PC-3 (cell line): Measurements from ENCODE around the gene ADCK2. TPM values are rescaled to one million over a fixed set of nuclear protein-coding genes. Genes with fewer than 3 reads are reported as not detected.
"Not testable (repeated sequence)": the region's sequence is repeated elsewhere in the genome, so short reads cannot be mapped to it uniquely, and the experiment has no call there.

ENCODE experiments used
- ATAC-seq: fragments of 200-7000 bp; cut with Tn5 transposase; 2 replicates; pipeline ENCODE4 v1.9.1; 2020; ENCODE audit warnings: mild to moderate bottlenecking, moderate library complexity
- BruUV-seq: library from RNA; stranded (reverse); fragments of 400-500 nt; replicated peaks from 2 replicates; lab custom pipeline; 2021; lab: Mats Ljungman, UMichigan
- CTCF ChIA-PET: fragments of 300-600 bp; sonication (Branson Sonifier 250); formaldehyde crosslinking; loops from one replicate; lab custom pipeline; 2022; ENCODE audit warnings: antibody characterized with exemption; lab: Charles Lee
- POLR2A ChIA-PET: fragments of 300-600 bp; sonication (Branson Sonifier 250); formaldehyde crosslinking; loops from one replicate; lab custom pipeline; 2022; ENCODE audit warnings: antibody characterized with exemption; ENCODE audit not compliant: unreplicated experiment; lab: Charles Lee
- DNase-seq: peaks from one replicate; pipeline ENCODE4 v3.0.0-alpha.2; 2015
- H2AFZ ChIP-seq: fragments of 300-600 bp; sonication (generic); 2 replicates; pipeline ENCODE4 v1.6.0; 2016; ENCODE audit warnings: antibody characterized with exemption, low read length
- H3F3A ChIP-seq: fragments of 300-600 bp; sonication (generic); one replicate; pipeline ENCODE4 v1.6.0; 2017; ENCODE audit warnings: antibody characterized with exemption, low read length, control low read depth, mild to moderate bottlenecking; ENCODE audit not compliant: unreplicated experiment
- H3K27ac ChIP-seq: fragments of 300-600 bp; sonication (generic); 2 replicates; pipeline ENCODE4 v1.5.1; 2016; ENCODE audit warnings: mild to moderate bottlenecking, low read length
- H3K27me3 ChIP-seq: fragments of 300-600 bp; sonication (generic); 2 replicates; pipeline ENCODE4 v1.6.1; 2016; ENCODE audit warnings: low read length, mixed read lengths
- H3K36me3 ChIP-seq: fragments of 300-600 bp; sonication (generic); 2 replicates; pipeline ENCODE4 v1.6.1; 2016; ENCODE audit warnings: low read depth, mixed run types, low read length, mixed read lengths
- H3K4me1 ChIP-seq: fragments of 300-600 bp; sonication (generic); 2 replicates; pipeline ENCODE4 v1.5.1; 2016; ENCODE audit warnings: low read length; ENCODE audit not compliant: insufficient read depth
- H3K4me2 ChIP-seq: fragments of 300-600 bp; sonication (generic); 2 replicates; pipeline ENCODE4 v1.6.0; 2016; ENCODE audit warnings: low read length
- H3K4me3 ChIP-seq: fragments of 300-600 bp; sonication (generic); 2 replicates; pipeline ENCODE4 v1.5.1; 2016; ENCODE audit warnings: mild to moderate bottlenecking, low read length, mixed read lengths
- H3K79me2 ChIP-seq: fragments of 300-600 bp; sonication (generic); 2 replicates; pipeline ENCODE4 v1.6.1; 2017; ENCODE audit warnings: low read length, mixed read lengths
- H3K9ac ChIP-seq: fragments of 300-600 bp; sonication (generic); 2 replicates; pipeline ENCODE4 v1.6.0; 2016; ENCODE audit warnings: mild to moderate bottlenecking, low read length
- H3K9me2 ChIP-seq: fragments of 300-600 bp; sonication (generic); replicated peaks from 2 replicates; pipeline ENCODE4 v1.6.1; 2016; ENCODE audit warnings: mixed run types, low read length, mixed read lengths
- H3K9me3 ChIP-seq: fragments of 300-600 bp; sonication (generic); 2 replicates; pipeline ENCODE4 v1.6.1; 2016; ENCODE audit warnings: low read length, mixed read lengths
- H4K20me1 ChIP-seq: fragments of 300-600 bp; sonication (generic); 2 replicates; pipeline ENCODE4 v1.6.1; 2016; ENCODE audit warnings: low read length, mixed read lengths
- EZH2 ChIP-seq: fragments of 300-600 bp; sonication (generic); IDR thresholded peaks from one replicate; pipeline ENCODE4 v1.6.1; 2017; ENCODE audit warnings: antibody characterized with exemption, mild to moderate bottlenecking, low read length; ENCODE audit not compliant: unreplicated experiment
- EZH2phosphoT487 ChIP-seq: fragments of 300-600 bp; sonication (generic); IDR thresholded peaks from 2 replicates; pipeline ENCODE4 v1.6.1; 2018; ENCODE audit warnings: mild to moderate bottlenecking, antibody characterized with exemption, low read length, borderline replicate concordance
- intact Hi-C: fragments of 100-400 bp; cut with micrococcal nuclease; formaldehyde crosslinking; loops from 2 replicates; pipeline ENCODE4 v1.9.0; 2023
- total RNA-seq: library from RNA; depleted of rRNA; stranded (reverse); fragments of >200 nt; gene quantifications from 2 replicates; pipeline ENCODE4 v1.2.3, GENCODE V29; 2014
- TF ChIP-seq, protein P1 (sequence below): fragments of 300-600 bp; sonication (generic); conservative IDR thresholded peaks from 2 replicates; pipeline ENCODE4 v1.5.1; 2017; ENCODE audit warnings: antibody characterized with exemption, low read depth, mild to moderate bottlenecking, low read length

Gene ADCK2
- total RNA-seq, 1 experiment from 2014 or later = 29.4 TPM

DNA sequence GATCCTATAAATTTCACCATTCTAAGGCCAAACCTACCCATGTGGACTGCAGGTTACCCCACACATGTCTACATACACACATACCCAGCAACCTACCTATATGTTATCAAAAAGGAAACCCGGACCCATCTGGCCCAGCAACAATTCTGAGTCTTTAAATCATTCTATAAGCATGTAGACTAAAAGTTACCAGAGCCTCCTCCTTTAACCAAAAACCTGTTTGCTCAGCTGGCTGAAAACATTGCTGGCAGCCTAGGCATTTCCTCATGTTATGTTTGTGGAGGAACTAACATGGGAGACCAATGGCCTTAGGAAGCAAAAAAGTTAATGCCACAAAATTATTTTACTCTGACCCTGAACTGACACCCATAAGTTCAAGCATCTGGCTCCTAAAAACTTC lies 5.3 kb upstream of the ADCK2 start:
- Histone ChIP-seq H3K4me1 (peaks cover 9% of the 10 kb centered on the region), H4K20me1 (no peaks in the 10 kb centered on the region), H3K27me3 (no peaks in the 10 kb centered on the region), H3K27ac (no peak overlapping the region), H3K36me3 (no peaks in the 10 kb centered on the region), H3K9ac (no peak overlapping the region), H3K9me2 (no peaks in the 10 kb centered on the region), H3F3A (no peaks in the 10 kb centered on the region), H3K4me2 (no peak overlapping the region), H2AFZ (no peak overlapping the region), H3K79me2 (no peaks in the 10 kb centered on the region), H3K9me3 (no peaks in the 10 kb centered on the region), H3K4me3 (no peak overlapping the region)
- DNase-seq = peak; percentile 47
- intact Hi-C loops = no loop called here
- ChIA-PET POLR2A (no interaction called here), CTCF (no interaction called here)
- no TSS peak for BruUV-seq
- TF ChIP-seq, protein P1, sequence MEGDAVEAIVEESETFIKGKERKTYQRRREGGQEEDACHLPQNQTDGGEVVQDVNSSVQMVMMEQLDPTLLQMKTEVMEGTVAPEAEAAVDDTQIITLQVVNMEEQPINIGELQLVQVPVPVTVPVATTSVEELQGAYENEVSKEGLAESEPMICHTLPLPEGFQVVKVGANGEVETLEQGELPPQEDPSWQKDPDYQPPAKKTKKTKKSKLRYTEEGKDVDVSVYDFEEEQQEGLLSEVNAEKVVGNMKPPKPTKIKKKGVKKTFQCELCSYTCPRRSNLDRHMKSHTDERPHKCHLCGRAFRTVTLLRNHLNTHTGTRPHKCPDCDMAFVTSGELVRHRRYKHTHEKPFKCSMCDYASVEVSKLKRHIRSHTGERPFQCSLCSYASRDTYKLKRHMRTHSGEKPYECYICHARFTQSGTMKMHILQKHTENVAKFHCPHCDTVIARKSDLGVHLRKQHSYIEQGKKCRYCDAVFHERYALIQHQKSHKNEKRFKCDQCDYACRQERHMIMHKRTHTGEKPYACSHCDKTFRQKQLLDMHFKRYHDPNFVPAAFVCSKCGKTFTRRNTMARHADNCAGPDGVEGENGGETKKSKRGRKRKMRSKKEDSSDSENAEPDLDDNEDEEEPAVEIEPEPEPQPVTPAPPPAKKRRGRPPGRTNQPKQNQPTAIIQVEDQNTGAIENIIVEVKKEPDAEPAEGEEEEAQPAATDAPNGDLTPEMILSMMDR = no peak
- TF ChIP-seq EZH2 = no peak
- no peak; the same call in 1 of the 2 replicates for ATAC-seq

DNA sequence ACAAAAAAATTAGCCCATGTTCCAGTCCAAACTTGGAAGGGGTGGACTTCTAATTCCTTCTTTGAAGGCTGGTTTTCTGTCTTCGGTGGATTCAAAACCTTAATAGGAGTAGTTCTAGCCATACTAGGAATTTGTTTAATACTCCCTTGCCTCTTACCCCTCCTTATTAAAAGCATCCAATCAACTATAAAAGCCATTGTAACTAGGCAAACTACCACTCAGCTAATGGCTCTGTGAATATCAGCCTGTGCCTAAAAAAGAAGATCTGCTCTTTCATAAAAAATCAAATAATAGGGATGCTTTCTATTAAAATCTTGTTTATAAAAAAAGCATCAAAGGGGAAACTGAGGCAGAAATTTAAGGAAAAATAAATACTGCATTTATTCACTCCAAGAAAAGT lies 4.1 kb upstream of the ADCK2 start:
- H4K20me1 ChIP-seq = no peaks in the 10 kb centered on the region
- H3K4me3 ChIP-seq = no peak overlapping the region
- no peaks in the 10 kb centered on the region for H3K27me3 ChIP-seq
- intact Hi-C loops = no loop called here
- H3K36me3 ChIP-seq = no peaks in the 10 kb centered on the region
- no peak overlapping the region for H3K9ac ChIP-seq
- ATAC-seq = no peak
- no peaks in the 10 kb centered on the region for H3K9me2 ChIP-seq
- no peak for TF ChIP-seq EZH2
- TF ChIP-seq, protein P1 = no peak
- ChIA-PET POLR2A (no interaction called here), CTCF (interaction anchor here (1.1 kb wide), 1 partner anchor 344 kb away, joined by 3 read pairs; no protein-coding TSS in a partner anchor)
- no peak overlapping the region for H2AFZ ChIP-seq
- H3K4me1 ChIP-seq = peaks cover 10% of the 10 kb centered on the region
- H3K79me2 ChIP-seq = no peaks in the 10 kb centered on the region
- no peak overlapping the region for H3K27ac ChIP-seq
- no peaks in the 10 kb centered on the region for H3K9me3 ChIP-seq
- H3K4me2 ChIP-seq = no peak overlapping the region
- no TSS peak for BruUV-seq
- no peaks in the 10 kb centered on the region for H3F3A ChIP-seq
- DNase-seq = no peak

DNA sequence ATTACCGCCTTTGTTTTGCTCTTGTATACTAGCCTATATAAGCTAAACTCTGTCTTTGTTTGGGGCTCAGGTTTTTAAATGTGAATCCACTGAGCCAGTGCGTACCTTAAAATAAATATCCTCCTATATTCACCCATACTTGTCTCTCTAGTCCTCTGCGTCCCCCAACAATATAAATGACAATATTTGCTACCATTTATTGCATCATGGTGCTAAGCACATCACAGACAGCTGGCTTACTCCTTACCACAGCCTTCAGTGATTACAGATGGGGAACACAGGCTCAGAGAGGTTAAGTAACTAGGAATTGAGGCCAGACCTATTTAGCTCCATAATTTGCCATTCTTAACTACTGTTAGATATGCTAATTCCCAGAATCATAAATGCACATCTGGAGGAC lies 3.4 kb upstream of the ADCK2 start:
- ChIA-PET POLR2A (interaction anchor here (0.7 kb wide), 1 partner anchor 27 kb away, joined by 7 read pairs; no protein-coding TSS in a partner anchor), CTCF (no interaction called here)
- Histone ChIP-seq H3K27ac (no peak overlapping the region), H3F3A (no peaks in the 10 kb centered on the region), H3K4me3 (no peak overlapping the region), H4K20me1 (no peaks in the 10 kb centered on the region), H3K4me2 (no peak overlapping the region), H3K9me2 (no peaks in the 10 kb centered on the region), H3K36me3 (no peaks in the 10 kb centered on the region), H3K9ac (no peak overlapping the region), H3K27me3 (no peaks in the 10 kb centered on the region), H3K79me2 (peaks cover 5% of the 10 kb centered on the region; the same call in 1 of the 2 replicates), H2AFZ (no peak overlapping the region), H3K9me3 (no peaks in the 10 kb centered on the region), H3K4me1 (peaks cover 17% of the 10 kb centered on the region)
- DNase-seq = no peak
- TF ChIP-seq EZH2 = no peak
- TF ChIP-seq, protein P1 = no peak
- no peak for TF ChIP-seq EZH2phosphoT487
- no TSS peak for BruUV-seq
- ATAC-seq = no peak
- intact Hi-C loops = no loop called here

DNA sequence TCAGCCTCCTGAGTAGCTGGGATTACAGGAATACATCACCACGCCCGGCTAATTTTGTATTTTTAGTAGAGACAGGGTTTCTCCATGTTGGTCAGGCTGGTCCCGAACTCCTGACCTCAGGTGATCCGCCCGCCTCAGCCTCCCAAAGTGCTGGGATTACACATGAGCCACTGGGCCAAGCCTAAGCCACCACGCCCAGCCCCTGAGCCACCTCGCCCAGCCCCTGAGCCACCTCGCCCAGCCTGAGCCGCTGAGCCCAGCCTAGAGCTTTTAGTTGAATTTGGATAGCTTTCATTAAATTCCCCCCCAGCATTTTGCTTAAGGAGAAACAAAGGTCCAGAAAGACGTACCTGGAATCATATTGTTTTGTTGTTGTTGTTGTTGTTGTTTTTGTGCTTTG lies 2.9 kb upstream of the ADCK2 start:
- H3K79me2 ChIP-seq, BruUV-seq, H3K4me3 ChIP-seq, H3K4me2 ChIP-seq, POLR2A ChIA-PET, H3K27me3 ChIP-seq, H3K9me2 ChIP-seq, H2AFZ ChIP-seq, H3K27ac ChIP-seq, H3K36me3 ChIP-seq, H3K9ac ChIP-seq, H4K20me1 ChIP-seq, H3K9me3 ChIP-seq, H3F3A ChIP-seq, ATAC-seq, CTCF ChIA-PET, DNase-seq: not testable (repeated sequence)
- peaks cover 21% of the 10 kb centered on the region for H3K4me1 ChIP-seq
- intact Hi-C loops = loop anchor here (10.0 kb wide), 2 partner anchors 135 to 255 kb away; partner anchors contain the start of gene BRAF
